Uterus (tissue), 2 donors: Measurements from ENCODE around the gene ALDH7A1.

Source experiments
- CTCF ChIP-seq, 4 experiments: fragments of 200-600 bp in 2 of 4; fragments of 450-650 bp in 2 of 4; sonication (generic) in 2 of 4; IDR thresholded peaks; one replicate each; pipeline ENCODE4 v1.5.1; 2016 to 2019; ENCODE audit warnings: antibody characterized with exemption in 4 of 4, mild to moderate bottlenecking in 2 of 4, moderate library complexity in 1 of 4
- POLR2A ChIP-seq, 2 donors: fragments of 450-650 bp; IDR thresholded peaks; one replicate each; pipeline ENCODE4 v1.6.1; 2016; ENCODE audit warnings: antibody characterized with exemption in 2 of 2, mild to moderate bottlenecking in 1 of 2, moderate library complexity in 1 of 2

GRCh38 chr5:126481243-126481642, 113.8 kb downstream of the ALDH7A1 start:
- no peak for TF ChIP-seq POLR2A (IDR thresholded peaks at IDR 0.05)
- TF ChIP-seq CTCF (IDR thresholded peaks at IDR 0.05), result no peak
